HG02943 (cell line): ENCODE data around the gene IFI35.
A peak's percentile ranks its signal among the peaks of the same experiment; 100 is the strongest.
"Not testable (repeated sequence)": the region's sequence is repeated elsewhere in the genome, so short reads cannot be mapped to it uniquely, and the experiment has no call there.

Source experiments
- ATAC-seq: cut with Tn5 transposase; IDR thresholded peaks from one replicate; pipeline ENCODE4 v1.9.1; 2021; ENCODE audit warnings: mild to moderate bottlenecking, low read depth, moderate library complexity; ENCODE audit not compliant: unreplicated experiment

IFI35 gene

GRCh38 chr17:43006639-43007551 lies at the start of gene IFI35:
Gene IFI35 (plus strand): TSS chr17:43006784. CDS start chr17:43006948, 164 bp downstream.
- ATAC-seq = no peak

GRCh38 chr17:42964161-42964932 lies 42.2 kb upstream of the IFI35 start, which contains the start of gene AARSD1:
Gene AARSD1 (minus strand): TSS chr17:42964454. CDS start chr17:42964440, 14 bp downstream.
- peak; percentile 66 for ATAC-seq

GRCh38 chr17:42967925-42968324 lies 38.7 kb upstream of the IFI35 start:
- no peak for ATAC-seq

- ATAC-seq = no peak
Measured at GRCh38 chr17:42969001-42969581, 37.5 kb upstream of the IFI35 start.

GRCh38 chr17:42971589-42971988 lies 35.0 kb upstream of the IFI35 start:
- ATAC-seq = no peak

- ATAC-seq = not testable (repeated sequence)
Measured at GRCh38 chr17:42973323-42973722, 33.3 kb upstream of the IFI35 start.

- ATAC-seq = no peak
Measured at GRCh38 chr17:42975265-42975664, 31.3 kb upstream of the IFI35 start.

- ATAC-seq = not testable (repeated sequence)
Measured at GRCh38 chr17:42975701-42976100, 30.9 kb upstream of the IFI35 start.

- ATAC-seq = no peak
Measured at GRCh38 chr17:42979511-42980273, 26.9 kb upstream of the IFI35 start, which contains the start of gene PTGES3L. Gene PTGES3L (minus strand): TSS chr17:42980080. CDS start chr17:42980053, 27 bp downstream.

GRCh38 chr17:42980274-42980765 lies 26.3 kb upstream of the IFI35 start, which contains the start of gene RUNDC1:
Gene RUNDC1 (plus strand): TSS chr17:42980565. CDS start chr17:42980577, 12 bp downstream.
- peak; percentile 76 for ATAC-seq

- ATAC-seq = peak; percentile 38
Measured at GRCh38 chr17:42980766-42981397, 25.7 kb upstream of the IFI35 start.

- no peak for ATAC-seq
Measured at GRCh38 chr17:42982266-42982665, 24.3 kb upstream of the IFI35 start.

- ATAC-seq = no peak
Measured at GRCh38 chr17:42985225-42985624, 21.4 kb upstream of the IFI35 start.

GRCh38 chr17:42989141-42989540 lies 17.4 kb upstream of the IFI35 start:
- no peak for ATAC-seq

GRCh38 chr17:42989726-42990652 lies 16.6 kb upstream of the IFI35 start:
- ATAC-seq = no peak

- no peak for ATAC-seq
Measured at GRCh38 chr17:42991471-42991870, 15.1 kb upstream of the IFI35 start.

GRCh38 chr17:42992872-42993271 lies 13.7 kb upstream of the IFI35 start:
- ATAC-seq = no peak

GRCh38 chr17:42993913-42994312 lies 12.7 kb upstream of the IFI35 start:
- not testable (repeated sequence) for ATAC-seq
